Measurements from ENCODE around the gene DYNC2I2.

DNA sequence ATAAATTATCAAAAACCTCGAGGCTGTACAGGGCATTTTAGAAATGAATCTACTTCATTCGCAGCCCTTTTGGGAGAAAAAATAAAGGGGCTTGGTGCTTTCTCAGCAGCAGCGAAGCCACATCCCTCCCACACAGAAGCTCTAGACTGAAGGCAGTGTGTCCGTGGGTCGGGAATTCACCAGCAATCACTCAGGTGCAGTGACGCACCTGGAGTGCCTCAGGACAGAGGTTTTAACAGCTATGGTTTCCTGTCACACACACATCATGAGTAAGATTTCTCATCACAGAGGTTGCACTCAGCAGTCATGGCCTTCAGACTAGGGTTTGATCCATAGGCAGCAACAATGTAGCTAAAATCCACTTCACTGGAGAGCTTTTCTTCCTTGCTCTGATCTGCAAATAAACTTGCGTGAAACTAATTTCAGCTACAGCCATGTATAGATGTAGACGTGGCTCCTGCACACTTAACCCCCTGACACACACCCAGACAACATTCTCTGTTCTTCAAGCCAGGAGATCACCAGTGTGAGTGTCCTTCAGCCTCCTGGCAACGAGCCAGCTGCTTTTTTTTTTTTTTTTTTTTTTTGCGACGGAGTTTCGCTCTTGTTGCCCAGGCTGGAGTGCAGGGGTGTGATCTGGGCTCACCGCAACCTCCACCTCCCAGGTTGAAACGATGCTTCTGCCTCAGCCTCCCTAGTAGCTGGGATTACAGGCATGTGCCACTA lies 34.8 kb downstream of the DYNC2I2 start:
- TF ChIP-seq, protein P1, sequence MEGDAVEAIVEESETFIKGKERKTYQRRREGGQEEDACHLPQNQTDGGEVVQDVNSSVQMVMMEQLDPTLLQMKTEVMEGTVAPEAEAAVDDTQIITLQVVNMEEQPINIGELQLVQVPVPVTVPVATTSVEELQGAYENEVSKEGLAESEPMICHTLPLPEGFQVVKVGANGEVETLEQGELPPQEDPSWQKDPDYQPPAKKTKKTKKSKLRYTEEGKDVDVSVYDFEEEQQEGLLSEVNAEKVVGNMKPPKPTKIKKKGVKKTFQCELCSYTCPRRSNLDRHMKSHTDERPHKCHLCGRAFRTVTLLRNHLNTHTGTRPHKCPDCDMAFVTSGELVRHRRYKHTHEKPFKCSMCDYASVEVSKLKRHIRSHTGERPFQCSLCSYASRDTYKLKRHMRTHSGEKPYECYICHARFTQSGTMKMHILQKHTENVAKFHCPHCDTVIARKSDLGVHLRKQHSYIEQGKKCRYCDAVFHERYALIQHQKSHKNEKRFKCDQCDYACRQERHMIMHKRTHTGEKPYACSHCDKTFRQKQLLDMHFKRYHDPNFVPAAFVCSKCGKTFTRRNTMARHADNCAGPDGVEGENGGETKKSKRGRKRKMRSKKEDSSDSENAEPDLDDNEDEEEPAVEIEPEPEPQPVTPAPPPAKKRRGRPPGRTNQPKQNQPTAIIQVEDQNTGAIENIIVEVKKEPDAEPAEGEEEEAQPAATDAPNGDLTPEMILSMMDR (IDR thresholded peaks at IDR 0.05; ENCODE audit: poor library complexity, severe bottlenecking) = no peak
- TF ChIP-seq RAD21 (conservative IDR thresholded peaks at IDR 0.05) = no peak
- TF ChIP-seq, protein P2, sequence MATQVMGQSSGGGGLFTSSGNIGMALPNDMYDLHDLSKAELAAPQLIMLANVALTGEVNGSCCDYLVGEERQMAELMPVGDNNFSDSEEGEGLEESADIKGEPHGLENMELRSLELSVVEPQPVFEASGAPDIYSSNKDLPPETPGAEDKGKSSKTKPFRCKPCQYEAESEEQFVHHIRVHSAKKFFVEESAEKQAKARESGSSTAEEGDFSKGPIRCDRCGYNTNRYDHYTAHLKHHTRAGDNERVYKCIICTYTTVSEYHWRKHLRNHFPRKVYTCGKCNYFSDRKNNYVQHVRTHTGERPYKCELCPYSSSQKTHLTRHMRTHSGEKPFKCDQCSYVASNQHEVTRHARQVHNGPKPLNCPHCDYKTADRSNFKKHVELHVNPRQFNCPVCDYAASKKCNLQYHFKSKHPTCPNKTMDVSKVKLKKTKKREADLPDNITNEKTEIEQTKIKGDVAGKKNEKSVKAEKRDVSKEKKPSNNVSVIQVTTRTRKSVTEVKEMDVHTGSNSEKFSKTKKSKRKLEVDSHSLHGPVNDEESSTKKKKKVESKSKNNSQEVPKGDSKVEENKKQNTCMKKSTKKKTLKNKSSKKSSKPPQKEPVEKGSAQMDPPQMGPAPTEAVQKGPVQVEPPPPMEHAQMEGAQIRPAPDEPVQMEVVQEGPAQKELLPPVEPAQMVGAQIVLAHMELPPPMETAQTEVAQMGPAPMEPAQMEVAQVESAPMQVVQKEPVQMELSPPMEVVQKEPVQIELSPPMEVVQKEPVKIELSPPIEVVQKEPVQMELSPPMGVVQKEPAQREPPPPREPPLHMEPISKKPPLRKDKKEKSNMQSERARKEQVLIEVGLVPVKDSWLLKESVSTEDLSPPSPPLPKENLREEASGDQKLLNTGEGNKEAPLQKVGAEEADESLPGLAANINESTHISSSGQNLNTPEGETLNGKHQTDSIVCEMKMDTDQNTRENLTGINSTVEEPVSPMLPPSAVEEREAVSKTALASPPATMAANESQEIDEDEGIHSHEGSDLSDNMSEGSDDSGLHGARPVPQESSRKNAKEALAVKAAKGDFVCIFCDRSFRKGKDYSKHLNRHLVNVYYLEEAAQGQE (IDR thresholded peaks at IDR 0.05; ENCODE audit: borderline replicate concordance) = no peak
- no peak for TF ChIP-seq EZH2 (IDR thresholded peaks at IDR 0.05; ENCODE audit: borderline replicate concordance, insufficient read depth, low read length, poor library complexity, severe bottlenecking)
- TF ChIP-seq SMC3 (conservative IDR thresholded peaks at IDR 0.05; ENCODE audit: poor library complexity) = no peak
- no peak for TF ChIP-seq EP300 (conservative IDR thresholded peaks at IDR 0.05; ENCODE audit: poor library complexity, severe bottlenecking)
- no peak for TF ChIP-seq POLR2AphosphoS5 (IDR thresholded peaks at IDR 0.05)
- no peak for TF ChIP-seq TAF1 (IDR thresholded peaks at IDR 0.05; ENCODE audit: low read depth)
